Thyroid gland (tissue), 4 donors: ENCODE results near the gene PAFAH1B1. TPM values are rescaled to one million over a fixed set of nuclear protein-coding genes. Genes with fewer than 3 reads are reported as not detected.
"Not testable (repeated sequence)": the region's sequence is repeated elsewhere in the genome, so short reads cannot be mapped to it uniquely, and the experiment has no call there.

Experiments
- DNase-seq, 2 donors: peaks; one replicate each; pipeline ENCODE4 v3.0.0-alpha.2; 2019
- H3K27ac ChIP-seq, 3 donors: fragments of 200-600 bp; sonication (generic); 1 replicate in 2 of 3; 2 replicates in 1 of 3; pipeline ENCODE4 v1.5.1; 2016 to 2019; ENCODE audit warnings: mild to moderate bottlenecking in 1 of 3, moderate library complexity in 1 of 3
- H3K27me3 ChIP-seq: fragments of 200-600 bp; sonication (generic); one replicate; pipeline ENCODE4 v1.5.1; 2019
- H3K36me3 ChIP-seq, 2 donors: fragments of 200-600 bp; sonication (generic); one replicate each; pipeline ENCODE4 v1.5.1; 2016 to 2019
- H3K4me1 ChIP-seq, 2 donors: fragments of 200-600 bp; sonication (generic); one replicate each; pipeline ENCODE4 v1.5.1; 2017 to 2019
- H3K4me3 ChIP-seq, 3 donors: fragments of 200-600 bp; sonication (generic); replicated peaks in 1 of 3; 1 replicate in 2 of 3; 2 replicates in 1 of 3; pipeline ENCODE4 v1.5.1; 2016; ENCODE audit warnings: mild to moderate bottlenecking in 1 of 3
- H3K9me3 ChIP-seq: fragments of 200-600 bp; sonication (generic); one replicate; pipeline ENCODE4 v1.5.1; 2017
- POLR2A ChIP-seq, 2 donors: fragments of 450-650 bp; IDR thresholded peaks; one replicate each; pipeline ENCODE4 v1.6.1; 2017; ENCODE audit warnings: antibody characterized with exemption in 2 of 2, mild to moderate bottlenecking in 2 of 2, moderate library complexity in 1 of 2
- WGBS, 2 donors: methylation state at CpG; one replicate each; pipeline ENCODE4 v1.1.5; 2017; 5-methylcytosine and 5-hydroxymethylcytosine counted together
- intact Hi-C: fragments of 100-400 bp; cut with DNase I; formaldehyde crosslinking; loops from one replicate; pipeline ENCODE4 v1.15.1; 2023
- total RNA-seq, 4 donors: library from RNA; depleted of rRNA; stranded (reverse); fragments of >200 nt; gene quantifications; one replicate each; pipeline ENCODE4 v1.2.3, GENCODE V29; 2016
- TF ChIP-seq, protein P1 (sequence below), 6 experiments: fragments of 200-600 bp in 3 of 6; fragments of 450-650 bp in 3 of 6; sonication (generic) in 3 of 6; IDR thresholded peaks; one replicate each; pipeline ENCODE4 v1.5.1; 2016 to 2019; ENCODE audit warnings: antibody characterized with exemption in 6 of 6, mild to moderate bottlenecking in 2 of 6, inconsistent platforms in 1 of 6, moderate library complexity in 1 of 6

Gene PAFAH1B1
- total RNA-seq, 4 donors from 2014 or later: 102 to 184 (median 109) TPM

DNA sequence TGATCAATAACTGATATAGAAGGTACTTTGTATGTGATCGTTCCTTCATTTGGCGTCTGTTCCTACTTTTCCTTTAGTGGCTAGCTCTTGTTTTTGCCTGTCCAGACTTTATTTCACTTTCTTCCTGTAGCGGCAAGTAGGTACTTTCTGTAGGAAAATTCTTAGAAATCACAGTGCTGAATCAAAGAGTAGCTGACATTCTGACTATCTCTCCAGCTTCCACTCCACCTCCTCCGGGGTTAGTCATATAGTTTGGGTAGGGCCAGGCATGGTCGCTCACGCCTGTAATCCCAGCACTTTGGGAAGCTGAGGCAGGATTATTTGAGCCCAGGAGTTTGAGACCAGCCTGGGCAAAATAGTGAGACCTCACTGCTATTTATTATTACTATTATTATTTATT, 29.9 kb upstream of the PAFAH1B1 start:
- Histone ChIP-seq H3K4me1 (no peaks in the 10 kb centered on the region), H3K36me3 (no peaks in the 10 kb centered on the region), H3K27me3 (no peaks in the 10 kb centered on the region), H3K4me3 (no peak overlapping the region), H3K9me3 (no peaks in the 10 kb centered on the region), H3K27ac (no peak overlapping the region)
- intact Hi-C loops: no loop called here
- no peak for DNase-seq
- TF ChIP-seq, protein P1, sequence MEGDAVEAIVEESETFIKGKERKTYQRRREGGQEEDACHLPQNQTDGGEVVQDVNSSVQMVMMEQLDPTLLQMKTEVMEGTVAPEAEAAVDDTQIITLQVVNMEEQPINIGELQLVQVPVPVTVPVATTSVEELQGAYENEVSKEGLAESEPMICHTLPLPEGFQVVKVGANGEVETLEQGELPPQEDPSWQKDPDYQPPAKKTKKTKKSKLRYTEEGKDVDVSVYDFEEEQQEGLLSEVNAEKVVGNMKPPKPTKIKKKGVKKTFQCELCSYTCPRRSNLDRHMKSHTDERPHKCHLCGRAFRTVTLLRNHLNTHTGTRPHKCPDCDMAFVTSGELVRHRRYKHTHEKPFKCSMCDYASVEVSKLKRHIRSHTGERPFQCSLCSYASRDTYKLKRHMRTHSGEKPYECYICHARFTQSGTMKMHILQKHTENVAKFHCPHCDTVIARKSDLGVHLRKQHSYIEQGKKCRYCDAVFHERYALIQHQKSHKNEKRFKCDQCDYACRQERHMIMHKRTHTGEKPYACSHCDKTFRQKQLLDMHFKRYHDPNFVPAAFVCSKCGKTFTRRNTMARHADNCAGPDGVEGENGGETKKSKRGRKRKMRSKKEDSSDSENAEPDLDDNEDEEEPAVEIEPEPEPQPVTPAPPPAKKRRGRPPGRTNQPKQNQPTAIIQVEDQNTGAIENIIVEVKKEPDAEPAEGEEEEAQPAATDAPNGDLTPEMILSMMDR (IDR thresholded peaks at IDR 0.05): no peak
- TF ChIP-seq POLR2A (IDR thresholded peaks at IDR 0.05): no peak
- WGBS, 2 donors: 78 to 81% methylated on average over 6 of the region's 6 CpGs

DNA sequence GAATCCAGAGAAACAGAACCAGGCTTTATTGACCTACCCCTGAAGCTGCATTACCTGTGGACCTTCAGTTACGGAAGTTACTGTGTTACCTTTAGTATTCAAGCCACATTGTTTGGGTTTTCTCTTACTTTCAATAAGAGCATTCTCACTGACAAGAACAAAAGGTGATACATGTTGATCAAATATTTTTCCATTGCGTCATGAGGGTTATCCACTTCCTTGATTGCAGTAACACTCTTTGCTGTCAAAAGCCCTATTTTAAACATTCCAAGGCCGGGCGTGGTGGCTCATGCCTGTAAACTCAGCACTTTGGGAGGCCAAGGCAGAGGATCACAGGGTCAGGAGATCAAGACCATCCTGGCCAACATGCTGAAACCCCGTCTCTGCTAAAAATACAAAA, 28.6 kb upstream of the PAFAH1B1 start:
- Histone ChIP-seq H3K27ac (no peak overlapping the region), H3K9me3 (no peaks in the 10 kb centered on the region), H3K4me3 (no peak overlapping the region), H3K27me3 (no peaks in the 10 kb centered on the region), H3K36me3 (no peaks in the 10 kb centered on the region), H3K4me1 (no peaks in the 10 kb centered on the region)
- TF ChIP-seq, protein P1 (IDR thresholded peaks at IDR 0.05): no peak
- TF ChIP-seq POLR2A (IDR thresholded peaks at IDR 0.05): no peak
- WGBS, 2 donors: 74 to 89% methylated on average over 5 of the region's 5 CpGs
- DNase-seq: no peak
- intact Hi-C loops: no loop called here

DNA sequence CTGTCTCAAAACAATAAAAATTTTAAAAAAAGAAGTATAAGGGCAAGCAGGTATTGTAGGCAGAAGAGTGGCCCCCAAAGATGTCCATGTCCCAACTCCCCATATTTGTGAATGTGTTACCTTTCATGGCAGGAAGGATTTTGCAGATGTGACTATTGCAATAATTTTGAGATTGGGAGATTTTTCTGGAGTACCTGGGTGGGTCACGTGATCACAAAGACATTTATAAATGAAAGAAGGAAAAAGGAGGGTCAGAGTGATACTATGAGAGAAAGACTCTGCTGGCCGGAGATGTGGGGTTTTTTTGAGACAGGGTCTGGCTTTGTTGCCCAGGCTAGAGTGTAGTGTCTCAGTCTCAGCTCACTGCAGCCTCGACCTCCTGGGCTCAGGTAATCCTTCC, 27.4 kb upstream of the PAFAH1B1 start:
- H3K4me3 ChIP-seq: no peak overlapping the region
- WGBS, 2 donors: 86 to 90% methylated on average over 3 of the region's 3 CpGs

DNA sequence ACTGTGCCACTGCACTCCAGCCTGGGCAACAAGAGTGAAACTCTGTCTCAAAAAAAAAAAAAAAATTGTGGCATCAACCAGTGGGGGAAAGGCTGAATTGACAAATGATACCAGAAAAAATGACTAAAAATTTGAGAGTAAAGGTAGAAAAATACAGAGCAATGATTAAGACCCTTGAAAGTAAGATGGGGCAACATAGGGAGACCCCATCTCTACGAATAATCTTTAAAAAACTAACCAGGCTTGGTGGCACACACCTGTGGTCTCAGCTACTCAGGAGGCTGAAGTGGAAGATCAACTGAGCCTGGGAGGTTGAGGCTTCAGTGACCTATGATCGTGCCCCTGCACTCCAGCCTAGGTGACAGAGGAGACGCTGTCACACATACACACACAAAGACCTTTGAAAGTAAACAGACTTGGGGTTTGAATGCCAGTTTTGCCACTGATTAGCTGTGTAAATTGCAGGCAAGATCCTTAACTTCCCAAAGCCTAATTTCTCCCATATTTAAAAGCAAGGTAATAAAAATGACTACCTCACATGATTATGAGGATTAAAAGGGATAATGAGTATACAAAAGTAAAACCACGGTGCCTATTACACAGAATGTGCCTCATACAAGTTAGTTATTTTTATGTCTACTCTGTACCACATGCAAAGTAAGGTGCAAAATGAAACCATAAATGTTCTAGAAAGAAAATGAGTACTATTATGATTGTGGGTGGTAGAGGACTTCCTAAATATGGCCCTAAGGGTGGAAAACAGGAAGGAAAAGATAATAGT, 21.7 kb upstream of the PAFAH1B1 start:
- Histone ChIP-seq H3K27me3 (no peaks in the 10 kb centered on the region), H3K36me3 (no peaks in the 10 kb centered on the region), H3K4me1 (no peaks in the 10 kb centered on the region), H3K9me3 (no peaks in the 10 kb centered on the region), H3K27ac (no peak overlapping the region), H3K4me3 (no peak overlapping the region)
- 79 to 86% methylated on average over 4 of the region's 4 CpGs for WGBS, 2 donors
- intact Hi-C loops: no loop called here
- DNase-seq: no peak
- TF ChIP-seq, protein P1 (IDR thresholded peaks at IDR 0.05): no peak
- TF ChIP-seq POLR2A (IDR thresholded peaks at IDR 0.05): no peak

More for the DNA sequence above, 27.4 kb upstream of the PAFAH1B1 start:
- Histone ChIP-seq H3K9me3 (no peaks in the 10 kb centered on the region), H3K27me3 (no peaks in the 10 kb centered on the region), H3K27ac (no peak overlapping the region), H3K36me3 (no peaks in the 10 kb centered on the region), H3K4me1 (no peaks in the 10 kb centered on the region)
- no peak for TF ChIP-seq POLR2A (IDR thresholded peaks at IDR 0.05)
- TF ChIP-seq, protein P1 (IDR thresholded peaks at IDR 0.05): no peak
- no peak for DNase-seq
- intact Hi-C loops: no loop called here

DNA sequence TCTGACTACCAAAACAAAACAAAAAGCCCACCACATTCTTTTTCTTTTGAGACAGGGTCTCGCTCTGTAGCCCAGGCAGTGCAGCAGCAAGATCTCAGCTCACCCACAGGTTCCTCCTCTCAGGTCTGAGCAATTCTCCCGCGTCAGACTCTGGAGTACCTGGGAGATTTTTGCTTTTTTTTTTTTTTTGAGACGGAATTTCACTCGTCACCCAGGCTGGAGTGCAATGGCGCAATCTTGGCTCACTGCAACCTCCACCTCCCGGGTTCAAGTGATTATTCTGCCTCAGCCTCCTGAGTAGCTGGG, 21.2 kb upstream of the PAFAH1B1 start:
- H3K27ac ChIP-seq, intact Hi-C loops, H3K36me3 ChIP-seq, DNase-seq, H3K27me3 ChIP-seq, H3K4me1 ChIP-seq, H3K4me3 ChIP-seq, H3K9me3 ChIP-seq: not testable (repeated sequence)
- WGBS, 2 donors: 63 to 74% methylated on average over 7 of the region's 7 CpGs
